ENCODE measurements around the gene CHI3L1. TPM values are rescaled to one million over a fixed set of nuclear protein-coding genes. Genes with fewer than 3 reads are reported as not detected.

Gene CHI3L1
- total RNA-seq, 1 donor from 2014 or later = not detected

DNA sequence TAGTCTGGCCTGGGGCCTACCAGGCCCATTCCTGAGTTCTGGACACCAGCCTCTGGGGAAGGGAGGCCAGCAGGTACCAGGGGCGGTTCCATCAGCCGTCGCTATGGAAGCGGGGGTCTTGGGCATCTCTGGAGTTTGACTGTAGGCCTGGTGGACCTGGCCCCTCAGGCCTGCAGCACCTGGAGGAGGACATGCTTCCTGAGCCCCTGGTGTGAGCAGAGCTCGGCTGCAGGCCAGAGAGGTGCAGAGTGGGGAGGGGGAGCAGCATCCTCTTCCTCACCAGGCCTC, 18.6 kb downstream of the CHI3L1 start:
- no peak for DNase-seq (ENCODE audit: low read depth, low spot score)
- TF ChIP-seq, protein P1, sequence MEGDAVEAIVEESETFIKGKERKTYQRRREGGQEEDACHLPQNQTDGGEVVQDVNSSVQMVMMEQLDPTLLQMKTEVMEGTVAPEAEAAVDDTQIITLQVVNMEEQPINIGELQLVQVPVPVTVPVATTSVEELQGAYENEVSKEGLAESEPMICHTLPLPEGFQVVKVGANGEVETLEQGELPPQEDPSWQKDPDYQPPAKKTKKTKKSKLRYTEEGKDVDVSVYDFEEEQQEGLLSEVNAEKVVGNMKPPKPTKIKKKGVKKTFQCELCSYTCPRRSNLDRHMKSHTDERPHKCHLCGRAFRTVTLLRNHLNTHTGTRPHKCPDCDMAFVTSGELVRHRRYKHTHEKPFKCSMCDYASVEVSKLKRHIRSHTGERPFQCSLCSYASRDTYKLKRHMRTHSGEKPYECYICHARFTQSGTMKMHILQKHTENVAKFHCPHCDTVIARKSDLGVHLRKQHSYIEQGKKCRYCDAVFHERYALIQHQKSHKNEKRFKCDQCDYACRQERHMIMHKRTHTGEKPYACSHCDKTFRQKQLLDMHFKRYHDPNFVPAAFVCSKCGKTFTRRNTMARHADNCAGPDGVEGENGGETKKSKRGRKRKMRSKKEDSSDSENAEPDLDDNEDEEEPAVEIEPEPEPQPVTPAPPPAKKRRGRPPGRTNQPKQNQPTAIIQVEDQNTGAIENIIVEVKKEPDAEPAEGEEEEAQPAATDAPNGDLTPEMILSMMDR (conservative IDR thresholded peaks at IDR 0.05) = no peak
- Mint-ChIP-seq H3K27ac (ENCODE audit: unreplicated experiment) (no peak overlapping the region), H3K4me3 (no peak overlapping the region), H3K4me1 (no peaks in the 10 kb centered on the region), H3K27me3 (ENCODE audit: low read depth) (no peaks in the 10 kb centered on the region), H3K36me3 (ENCODE audit: low read depth) (no peaks in the 10 kb centered on the region), H3K9me3 (no peaks in the 10 kb centered on the region)

- no peaks in the 10 kb centered on the region for H3K9me3 Mint-ChIP-seq
- no peak overlapping the region for H3K27ac Mint-ChIP-seq (ENCODE audit: unreplicated experiment)
Observed at GRCh38 chr1:203167026-203167912, 19.2 kb downstream of the CHI3L1 start.

DNA sequence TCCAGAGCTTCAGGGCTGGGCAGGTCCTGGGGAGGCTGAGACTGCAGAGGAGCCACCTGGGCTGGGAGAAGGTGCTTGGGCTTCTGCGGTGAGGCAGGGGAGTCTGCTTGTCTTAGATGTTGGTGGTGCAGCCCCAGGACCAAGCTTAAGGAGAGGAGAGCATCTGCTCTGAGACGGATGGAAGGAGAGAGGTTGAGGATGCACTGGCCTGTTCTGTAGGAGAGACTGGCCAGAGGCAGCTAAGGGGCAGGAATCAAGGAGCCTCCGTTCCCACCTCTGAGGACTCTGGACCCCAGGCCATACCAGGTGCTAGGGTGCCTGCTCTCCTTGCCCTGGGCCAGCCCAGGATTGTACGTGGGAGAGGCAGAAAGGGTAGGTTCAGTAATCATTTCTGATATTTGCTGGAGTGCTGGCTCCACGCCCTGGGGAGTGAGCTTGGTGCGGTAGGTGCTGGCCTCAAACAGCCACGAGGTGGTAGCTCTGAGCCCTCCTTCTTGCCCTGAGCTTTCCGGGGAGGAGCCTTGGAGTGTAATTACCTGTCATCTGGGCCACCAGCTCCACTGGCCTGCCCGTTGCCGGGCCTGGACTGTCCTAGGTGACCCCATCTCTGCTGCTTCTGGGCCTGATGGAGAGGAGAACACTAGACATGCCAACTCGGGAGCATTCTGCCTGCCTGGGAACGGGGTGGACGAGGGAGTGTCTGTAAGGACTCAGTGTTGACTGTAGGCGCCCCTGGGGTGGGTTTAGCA, 20.1 kb downstream of the CHI3L1 start:
- no peaks in the 10 kb centered on the region for H3K4me1 Mint-ChIP-seq
- H3K27ac Mint-ChIP-seq (ENCODE audit: unreplicated experiment) = peak overlapping the region; percentile 87
- H3K4me3 Mint-ChIP-seq = no peak overlapping the region
- no peaks in the 10 kb centered on the region for H3K36me3 Mint-ChIP-seq (ENCODE audit: low read depth)
- H3K9me3 Mint-ChIP-seq = no peaks in the 10 kb centered on the region
- H3K27me3 Mint-ChIP-seq (ENCODE audit: low read depth) = no peaks in the 10 kb centered on the region
- no peak for DNase-seq (ENCODE audit: low read depth, low spot score)
- TF ChIP-seq, protein P1 (conservative IDR thresholded peaks at IDR 0.05) = no peak

More at GRCh38 chr1:203167026-203167912, 19.2 kb downstream of the CHI3L1 start:
- no peaks in the 10 kb centered on the region for H3K36me3 Mint-ChIP-seq (ENCODE audit: low read depth)
- no peak overlapping the region for H3K4me3 Mint-ChIP-seq
- no peaks in the 10 kb centered on the region for H3K4me1 Mint-ChIP-seq
- no peak for DNase-seq (ENCODE audit: low read depth, low spot score)
- TF ChIP-seq, protein P1 (conservative IDR thresholded peaks at IDR 0.05) = no peak
- H3K27me3 Mint-ChIP-seq (ENCODE audit: low read depth) = no peaks in the 10 kb centered on the region

DNA sequence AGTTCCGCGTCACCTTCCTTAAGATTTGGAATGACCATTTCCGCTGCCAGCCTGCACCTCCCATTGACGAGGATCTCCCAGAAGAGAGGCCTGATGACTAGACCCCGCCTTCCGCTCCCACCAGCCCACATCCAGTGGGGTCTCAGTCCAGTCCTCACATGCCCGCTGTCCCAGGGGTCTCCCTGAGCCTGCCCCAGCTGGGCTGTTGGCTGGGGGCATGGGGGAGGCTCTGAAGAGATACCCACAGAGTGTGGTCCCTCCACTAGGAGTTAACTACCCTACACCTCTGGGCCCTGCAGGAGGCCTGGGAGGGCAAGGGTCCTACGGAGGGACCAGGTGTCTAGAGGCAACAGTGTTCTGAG, 20.7 kb downstream of the CHI3L1 start:
- no peak for DNase-seq (ENCODE audit: low read depth, low spot score)
- no peaks in the 10 kb centered on the region for H3K4me1 Mint-ChIP-seq
- no peaks in the 10 kb centered on the region for H3K9me3 Mint-ChIP-seq
- TF ChIP-seq, protein P1 (conservative IDR thresholded peaks at IDR 0.05) = no peak
- no peaks in the 10 kb centered on the region for H3K27me3 Mint-ChIP-seq (ENCODE audit: low read depth)
- H3K36me3 Mint-ChIP-seq (ENCODE audit: low read depth) = no peaks in the 10 kb centered on the region
- no peak overlapping the region for H3K4me3 Mint-ChIP-seq
- peak overlapping the region; percentile 87 for H3K27ac Mint-ChIP-seq (ENCODE audit: unreplicated experiment)

DNA sequence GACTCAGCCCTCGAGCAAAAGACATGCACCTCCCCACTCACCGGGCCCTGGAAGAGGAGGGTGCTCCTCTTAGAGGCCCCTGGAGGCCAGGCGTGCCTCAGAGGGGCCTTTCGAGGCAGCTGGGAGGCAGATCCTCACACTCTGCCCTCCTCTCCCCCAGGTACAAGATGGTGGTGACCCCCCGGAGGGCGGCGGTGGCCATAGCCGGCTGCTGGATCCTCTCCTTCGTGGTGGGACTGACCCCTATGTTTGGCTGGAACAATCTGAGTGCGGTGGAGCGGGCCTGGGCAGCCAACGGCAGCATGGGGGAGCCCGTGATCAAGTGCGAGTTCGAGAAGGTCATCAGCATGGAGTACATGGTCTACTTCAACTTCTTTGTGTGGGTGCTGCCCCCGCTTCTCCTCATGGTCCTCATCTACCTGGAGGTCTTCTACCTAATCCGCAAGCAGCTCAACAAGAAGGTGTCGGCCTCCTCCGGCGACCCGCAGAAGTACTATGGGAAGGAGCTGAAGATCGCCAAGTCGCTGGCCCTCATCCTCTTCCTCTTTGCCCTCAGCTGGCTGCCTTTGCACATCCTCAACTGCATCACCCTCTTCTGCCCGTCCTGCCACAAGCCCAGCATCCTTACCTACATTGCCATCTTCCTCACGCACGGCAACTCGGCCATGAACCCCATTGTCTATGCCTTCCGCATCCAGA, 21.3 kb downstream of the CHI3L1 start:
- H3K27me3 Mint-ChIP-seq (ENCODE audit: low read depth) = no peaks in the 10 kb centered on the region
- no peak overlapping the region for H3K4me3 Mint-ChIP-seq
- H3K27ac Mint-ChIP-seq (ENCODE audit: unreplicated experiment) = peak overlapping the region; percentile 16
- H3K4me1 Mint-ChIP-seq = no peaks in the 10 kb centered on the region
- DNase-seq (ENCODE audit: low read depth, low spot score) = no peak
- no peaks in the 10 kb centered on the region for H3K36me3 Mint-ChIP-seq (ENCODE audit: low read depth)
- H3K9me3 Mint-ChIP-seq = no peaks in the 10 kb centered on the region
- TF ChIP-seq, protein P1 (conservative IDR thresholded peaks at IDR 0.05) = no peak
